SK-N-SH treated with all-trans-retinoic acid at 6 μM for 48 hours (cell line): ENCODE data around the gene CASP2.

Experiments
- BACH2 ChIP-seq: fragments of 250-450 bp; sonication (Bioruptor Pico); IDR thresholded peaks from 2 replicates; pipeline ENCODE4 v1.9.0; 2021; ENCODE audit warnings: mild to moderate bottlenecking, borderline replicate concordance
- GLIS3 ChIP-seq: fragments of 250-450 bp; sonication (Bioruptor Pico); IDR thresholded peaks from 2 replicates; pipeline ENCODE4 v1.5.0; 2020; ENCODE audit warnings: mild to moderate bottlenecking, moderate library complexity
- ZNF565 ChIP-seq: fragments of 450-650 bp; formaldehyde crosslinking; conservative IDR thresholded peaks from 2 replicates; pipeline ENCODE4 v1.5.0; 2020; ENCODE audit warnings: low read depth, mild to moderate bottlenecking, moderate library complexity

DNA sequence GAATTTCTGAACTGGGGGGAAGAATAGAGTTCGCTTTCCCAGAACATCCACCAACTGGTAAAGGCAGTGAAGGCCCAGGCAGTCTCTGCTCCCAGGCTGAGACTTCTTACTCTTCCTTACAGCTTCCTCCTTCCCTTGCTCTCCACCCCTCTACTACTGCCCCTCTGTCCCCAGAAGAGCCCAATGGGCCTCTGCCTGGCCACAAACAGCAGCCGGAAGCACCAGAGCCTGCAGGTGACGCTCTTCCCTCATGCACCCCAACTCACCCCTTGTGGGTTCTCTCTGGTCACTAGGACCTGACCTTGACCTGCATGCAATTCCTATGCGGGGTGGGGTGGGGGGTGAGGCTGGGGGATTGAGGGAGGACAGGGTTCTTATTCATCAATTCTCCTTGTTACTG, 57.9 kb downstream of the CASP2 start:
- TF ChIP-seq BACH2 (CRISPR knock-in tag) (no peak), ZNF565 (no peak), GLIS3 (CRISPR knock-in tag) (no peak)
